ENCODE data around the gene UNC80. TPM values are rescaled to one million over a fixed set of nuclear protein-coding genes. Genes with fewer than 3 reads are reported as not detected.

UNC80 gene
- total and polyA plus RNA-seq, 2 donors (not counting 3 experiments of a cell fraction or from before 2014, with no cell fraction given), result not detected

GRCh38 chr2:209918251-209918650 is 146.6 kb downstream of the UNC80 start:
- no peaks in the 10 kb centered on the region for H3K27me3 ChIP-seq (ENCODE audit: control insufficient read depth in 2 of 2, insufficient read depth in 2 of 2, low read length in 2 of 2)
- no TSS peak for BruUV-seq (replicated peaks)
- H3K9me3 ChIP-seq (replicated peaks; ENCODE audit: control insufficient read depth, insufficient read depth, low read length), result no peaks in the 10 kb centered on the region
- no peaks in the 10 kb centered on the region for H3K4me1 ChIP-seq (ENCODE audit: control insufficient read depth, extremely low read depth, insufficient read depth, low read length)
- H3K9ac ChIP-seq (replicated peaks; ENCODE audit: extremely low read depth, insufficient read depth, low read length), result no peak overlapping the region
- no peaks in the 10 kb centered on the region for H3K79me2 ChIP-seq (ENCODE audit: control insufficient read depth, insufficient read depth, low read length)
- ChIA-PET POLR2A (no interaction called here), CTCF (interaction anchor here (1.3 kb wide), 1 partner anchor 43 kb away, joined by 4 read pairs; no protein-coding TSS in a partner anchor)
- H3K4me2 ChIP-seq (ENCODE audit: insufficient read depth, low read length), result no peak overlapping the region
- no peak for TF ChIP-seq POLR2AphosphoS5 (IDR thresholded peaks at IDR 0.05; ENCODE audit: insufficient read depth, low read depth, low read length)
- no peak for TF ChIP-seq GATA2 (IDR thresholded peaks at IDR 0.05; ENCODE audit: insufficient read depth, insufficient read length, low read depth, low read length)
- TF ChIP-seq MYC (IDR thresholded peaks at IDR 0.05; ENCODE audit: low read depth, low read length), result no peak
- no peak for TF ChIP-seq FOS (IDR thresholded peaks at IDR 0.05; ENCODE audit: borderline replicate concordance, insufficient read depth, low read length)
- no peak for TF ChIP-seq POLR2A (IDR thresholded peaks at IDR 0.05; ENCODE audit: low read depth, low read length)
- TF ChIP-seq JUN (IDR thresholded peaks at IDR 0.05; ENCODE audit: borderline replicate concordance, insufficient read depth, insufficient read length, low read depth), result no peak
- TF ChIP-seq MAX (IDR thresholded peaks at IDR 0.05; ENCODE audit: insufficient read depth, insufficient read length), result no peak
- no peak for TF ChIP-seq EZH2 (IDR thresholded peaks at IDR 0.05; ENCODE audit: borderline replicate concordance, low read depth, low read length, severe bottlenecking)
- TF ChIP-seq CTCF (IDR thresholded peaks at IDR 0.05; ENCODE audit: extremely low read depth in 1 of 2, insufficient read depth in 1 of 2, low read depth in 1 of 2, low read length in 2 of 2), result no peak
- no peak for DNase-seq (ENCODE audit: low read depth, low spot score)
- H3K9me1 ChIP-seq (replicated peaks; ENCODE audit: control insufficient read depth, extremely low read depth, insufficient read depth, low read length), result no peaks in the 10 kb centered on the region
- dilution Hi-C loops (cut with MboI; ENCODE audit: extremely low pct_ligation_motif_present, low sequenced_read_pairs) (no loop called here), intact Hi-C loops (cut with micrococcal nuclease) (no loop called here)
- no peaks in the 10 kb centered on the region for H4K20me1 ChIP-seq (replicated peaks; ENCODE audit: control insufficient read depth, extremely low read depth, insufficient read depth, low read length)
- no peak overlapping the region for H3K27ac ChIP-seq (ENCODE audit: insufficient read depth, low read depth, low read length)
- no peak overlapping the region for H2AFZ ChIP-seq (ENCODE audit: low read depth, low read length)
- no peaks in the 10 kb centered on the region for H3K36me3 ChIP-seq (ENCODE audit: control insufficient read depth in 2 of 2, extremely low read depth in 1 of 2, insufficient read depth in 2 of 2, low read length in 2 of 2)
- no peak overlapping the region for H3K4me3 ChIP-seq (replicated peaks in 1 of 3; ENCODE audit: insufficient read depth in 1 of 3, low read depth in 1 of 3, low read length in 3 of 3)
- no peak for FAIRE-seq

Data from endothelial cell of umbilical vein (primary cell).